DLD1 (cell line): ENCODE data around the gene ORMDL2.
"Not testable (repeated sequence)": the region's sequence is repeated elsewhere in the genome, so short reads cannot be mapped to it uniquely, and the experiment has no call there.

Experiments used
- in situ Hi-C: cut with HindIII; loops from 2 replicates; pipeline ENCODE4 v1.10.0; 2017; ENCODE audit warnings: low sequenced_read_pairs

Gene ORMDL2

GRCh38 chr12:55850401-55850800 is 32.6 kb downstream of the ORMDL2 start:
- in situ Hi-C loops = no loop called here

DNA sequence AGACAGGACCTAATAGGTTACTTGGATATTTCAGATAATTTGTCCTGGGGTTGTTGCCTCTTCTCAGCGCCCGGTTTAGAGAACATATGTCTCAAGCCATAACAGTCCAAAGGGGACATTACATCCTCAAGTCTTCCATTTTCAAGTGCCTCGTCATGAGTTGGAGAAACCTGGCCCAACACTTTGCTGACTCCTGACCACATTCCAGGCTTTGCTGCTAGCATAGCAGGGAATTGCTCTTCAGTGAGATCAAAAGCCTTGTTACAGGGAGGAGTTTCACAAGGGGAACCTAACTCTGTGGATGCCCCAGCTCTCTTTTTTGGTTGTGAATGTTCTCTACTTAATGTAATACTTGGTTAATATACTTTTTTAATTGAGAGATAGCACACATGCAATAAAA is 33.1 kb downstream of the ORMDL2 start:
- in situ Hi-C loops = no loop called here

DNA sequence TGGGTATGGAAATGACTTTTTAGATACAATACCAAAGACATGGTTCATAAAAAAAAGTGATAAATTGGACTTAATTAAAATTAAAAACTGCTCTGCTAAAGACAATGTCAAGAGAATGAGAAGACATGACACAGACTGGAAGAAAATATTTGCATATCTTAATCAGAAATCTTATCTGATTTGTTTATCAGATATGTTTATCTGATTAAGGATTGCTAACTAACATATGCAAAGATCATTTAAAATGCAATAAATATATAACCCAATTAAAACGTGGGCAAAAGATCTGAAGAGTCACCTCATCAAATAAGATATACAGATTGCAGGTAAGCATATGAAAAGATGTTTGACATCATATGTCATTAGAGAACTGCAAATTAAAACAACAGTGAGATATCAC is 34.9 kb downstream of the ORMDL2 start:
- in situ Hi-C loops = no loop called here

DNA sequence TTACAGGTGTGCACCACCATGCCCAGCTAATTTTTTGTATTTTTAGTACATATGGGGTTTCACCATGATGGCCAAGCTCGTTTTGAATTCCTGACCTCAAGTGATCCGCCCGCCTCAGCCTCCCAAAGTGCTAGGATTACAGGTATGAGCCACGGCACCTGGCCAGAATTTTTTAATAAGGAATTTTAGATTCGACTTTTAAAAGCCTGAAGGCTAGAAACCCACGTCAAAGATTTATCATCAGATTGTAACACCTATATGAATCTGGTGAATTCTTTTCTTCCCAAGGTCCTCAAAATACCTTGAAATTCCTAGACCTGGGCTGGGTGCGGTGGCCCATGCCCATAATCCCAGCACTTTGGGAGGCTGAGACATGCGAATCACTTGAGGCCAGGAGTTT is 43.6 kb downstream of the ORMDL2 start:
- in situ Hi-C loops = no loop called here

- in situ Hi-C loops = no loop called here
Observed at GRCh38 chr12:55861871-55862270, 44.0 kb downstream of the ORMDL2 start.

- in situ Hi-C loops = no loop called here
Observed at GRCh38 chr12:55862286-55862685, 44.4 kb downstream of the ORMDL2 start.

DNA sequence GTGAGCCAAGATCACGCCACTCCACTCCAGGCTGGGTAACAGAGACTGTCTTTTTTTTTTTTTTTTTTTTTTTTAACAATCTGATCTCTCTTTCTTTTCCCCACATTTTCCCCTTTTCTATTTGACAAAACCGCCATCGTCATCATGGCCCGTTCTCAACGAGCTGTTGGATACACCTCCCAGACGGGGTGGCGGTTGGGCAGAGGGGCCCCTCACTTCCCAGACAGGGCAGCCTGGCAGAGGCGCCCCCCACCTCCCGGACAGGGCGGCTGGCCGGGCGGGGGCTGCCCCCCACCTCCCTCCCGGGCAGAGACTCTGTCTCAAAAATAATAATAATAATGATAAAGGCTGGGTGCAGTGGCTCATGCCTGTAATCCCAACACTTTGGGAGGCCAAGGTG is 45.1 kb downstream of the ORMDL2 start:
- in situ Hi-C loops = not testable (repeated sequence)

- in situ Hi-C loops = no loop called here
Observed at GRCh38 chr12:55865327-55865726, 47.5 kb downstream of the ORMDL2 start.

- in situ Hi-C loops = not testable (repeated sequence)
Observed at GRCh38 chr12:55866454-55867004, 48.7 kb downstream of the ORMDL2 start.
